ELF-1 (cell line): ENCODE data around the gene CILP2.
A peak's percentile ranks its signal among the peaks of the same experiment; 100 is the strongest.

Experiments used
- DNase-seq: peaks from one replicate; pipeline ENCODE4 v3.0.0-alpha.2; 2016; ENCODE audit warnings: low read depth, low spot score

The CILP2 gene

DNA sequence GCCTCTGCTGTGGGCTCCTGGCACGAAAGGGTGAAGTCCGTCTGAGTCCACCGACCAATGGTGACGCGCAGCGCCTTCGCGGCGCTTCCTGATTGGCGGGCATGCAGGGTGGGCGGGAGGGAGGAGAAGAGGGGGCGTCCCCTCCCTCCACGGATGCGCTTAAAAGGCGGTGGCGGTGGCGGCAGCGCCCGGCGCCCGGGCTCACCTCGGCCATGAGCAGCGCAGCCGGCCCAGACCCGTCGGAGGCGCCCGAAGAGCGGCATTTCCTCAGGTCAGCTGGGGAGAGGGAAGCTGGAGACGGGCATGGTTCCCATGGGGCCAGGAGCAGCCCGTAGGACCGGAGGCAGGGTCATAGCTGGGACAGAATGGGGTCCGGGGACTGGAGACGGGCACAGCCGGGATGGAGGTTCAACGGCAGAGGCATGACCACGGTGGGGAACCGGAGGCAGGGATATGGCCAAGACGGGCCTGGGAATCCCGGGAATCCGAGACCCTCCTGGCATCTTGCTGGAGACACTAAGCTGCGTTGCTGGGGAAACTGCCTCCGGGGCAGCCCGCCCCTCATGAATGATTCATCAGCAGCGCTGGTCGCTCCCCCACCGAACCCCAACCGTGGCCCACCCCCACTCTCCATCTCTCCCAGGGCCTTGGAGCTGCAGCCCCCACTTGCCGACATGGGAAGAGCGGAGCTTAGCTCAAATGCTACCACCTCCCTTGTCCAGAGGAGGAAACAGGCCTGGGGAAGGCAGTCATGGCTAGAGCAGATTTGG, 9.2 kb upstream of the CILP2 start, which contains the start of gene YJEFN3:
YJEFN3 (plus strand) TSS at position 191 of the 770 bp plus-strand sequence; CDS start at position 213, 22 bp downstream.
- peak; percentile 75 for DNase-seq

DNA sequence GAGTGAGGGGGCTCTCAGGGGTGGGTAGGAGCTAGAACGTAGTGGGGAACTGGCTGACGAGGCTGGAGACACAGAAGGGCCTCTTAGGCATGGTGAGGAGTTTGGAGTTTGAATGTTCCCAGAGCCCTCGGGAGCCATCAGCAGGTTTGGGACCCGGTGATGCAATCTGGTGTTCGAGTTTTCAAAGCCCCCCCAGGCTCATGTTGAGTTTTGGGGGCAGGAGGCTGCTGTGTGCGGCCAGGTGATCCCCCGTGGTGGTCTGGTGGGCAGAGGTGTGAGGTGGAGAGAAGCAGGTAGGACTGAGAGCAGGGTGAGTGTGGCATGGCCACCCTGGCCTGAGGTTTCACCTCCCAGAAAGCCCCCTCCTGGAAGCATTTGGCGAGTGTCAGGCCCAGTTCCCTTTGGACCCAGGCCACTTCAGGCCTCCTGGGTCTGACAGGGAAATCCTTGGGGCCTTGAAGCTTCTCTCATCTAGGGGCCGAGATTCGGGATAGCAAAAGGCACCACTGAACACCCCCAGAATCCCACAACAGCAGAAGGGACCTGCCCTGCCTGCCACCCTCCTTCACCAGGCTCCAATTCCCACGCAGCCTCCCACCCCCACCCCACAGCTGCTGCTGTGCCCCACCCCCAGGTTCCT, 8.2 kb upstream of the CILP2 start:
- no peak for DNase-seq

- no peak for DNase-seq
Measured at GRCh38 chr19:19530423-19530804, 7.7 kb upstream of the CILP2 start.

GRCh38 chr19:19530889-19531288, 7.2 kb upstream of the CILP2 start:
- DNase-seq, result no peak

GRCh38 chr19:19531951-19532805, 5.9 kb upstream of the CILP2 start:
- DNase-seq, result peak; percentile 88

GRCh38 chr19:19532806-19533701, 5.0 kb upstream of the CILP2 start:
- no peak for DNase-seq

DNA sequence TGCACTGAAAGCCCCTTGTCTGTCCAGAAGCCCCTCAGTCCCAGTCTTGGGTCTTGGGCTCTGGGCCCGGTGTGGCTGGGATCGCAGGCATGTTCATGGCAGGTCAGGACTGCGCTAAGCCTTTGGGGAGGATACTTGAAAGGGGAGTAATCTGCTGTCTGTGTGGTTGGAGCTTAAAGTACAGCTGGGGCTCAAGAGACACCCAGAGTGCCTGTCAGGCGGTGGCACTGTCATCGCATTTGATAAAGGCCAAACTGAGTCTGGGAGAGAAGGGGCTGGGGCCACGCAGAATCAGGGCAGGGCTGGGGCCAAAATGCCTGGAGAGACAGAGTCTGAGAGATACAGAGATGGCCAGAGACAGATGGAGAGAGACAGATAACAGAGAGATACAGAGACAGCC, 4.2 kb upstream of the CILP2 start:
- DNase-seq, result no peak

GRCh38 chr19:19534556-19535265, 3.4 kb upstream of the CILP2 start:
- DNase-seq, result peak; percentile 57

DNA sequence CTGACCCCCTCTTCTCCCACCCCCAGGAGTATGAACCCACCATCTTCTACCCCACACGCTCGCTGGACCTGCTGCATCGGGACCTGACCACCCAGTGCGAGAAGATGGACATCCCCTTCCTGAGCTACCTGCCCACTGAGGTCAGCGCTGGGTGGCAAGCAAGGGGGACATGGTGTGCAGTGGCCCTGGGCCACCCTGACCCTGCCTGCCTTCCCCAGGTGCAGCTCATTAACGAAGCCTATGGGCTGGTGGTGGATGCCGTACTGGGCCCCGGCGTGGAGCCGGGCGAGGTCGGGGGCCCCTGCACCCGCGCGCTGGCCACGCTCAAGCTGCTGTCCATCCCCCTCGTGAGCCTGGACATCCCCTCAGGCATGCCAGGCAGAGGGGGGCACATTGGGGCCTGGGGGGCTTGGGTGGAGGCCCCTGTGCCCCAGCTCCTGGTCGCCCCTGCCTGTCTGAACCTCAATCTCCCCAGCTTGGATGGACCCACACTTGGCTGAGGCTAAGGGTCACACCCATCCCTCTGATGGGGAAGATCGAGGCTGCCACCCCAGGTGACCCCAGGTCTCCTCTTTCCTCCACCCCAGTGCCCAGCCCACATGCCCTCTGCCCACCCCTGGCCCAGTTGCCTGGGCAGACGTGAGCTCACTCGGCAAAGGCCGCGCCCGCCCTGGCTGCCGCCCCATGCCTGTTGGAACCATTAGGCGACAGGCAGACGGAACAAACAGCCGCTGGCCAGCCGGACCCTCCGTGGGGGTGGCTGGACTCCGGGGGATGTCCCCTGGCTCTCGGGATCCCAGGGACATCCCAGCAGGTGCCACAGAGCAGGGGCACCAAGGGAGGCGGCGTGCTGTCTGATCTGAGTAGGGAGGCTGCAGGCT, 2.5 kb upstream of the CILP2 start:
- DNase-seq, result no peak

DNA sequence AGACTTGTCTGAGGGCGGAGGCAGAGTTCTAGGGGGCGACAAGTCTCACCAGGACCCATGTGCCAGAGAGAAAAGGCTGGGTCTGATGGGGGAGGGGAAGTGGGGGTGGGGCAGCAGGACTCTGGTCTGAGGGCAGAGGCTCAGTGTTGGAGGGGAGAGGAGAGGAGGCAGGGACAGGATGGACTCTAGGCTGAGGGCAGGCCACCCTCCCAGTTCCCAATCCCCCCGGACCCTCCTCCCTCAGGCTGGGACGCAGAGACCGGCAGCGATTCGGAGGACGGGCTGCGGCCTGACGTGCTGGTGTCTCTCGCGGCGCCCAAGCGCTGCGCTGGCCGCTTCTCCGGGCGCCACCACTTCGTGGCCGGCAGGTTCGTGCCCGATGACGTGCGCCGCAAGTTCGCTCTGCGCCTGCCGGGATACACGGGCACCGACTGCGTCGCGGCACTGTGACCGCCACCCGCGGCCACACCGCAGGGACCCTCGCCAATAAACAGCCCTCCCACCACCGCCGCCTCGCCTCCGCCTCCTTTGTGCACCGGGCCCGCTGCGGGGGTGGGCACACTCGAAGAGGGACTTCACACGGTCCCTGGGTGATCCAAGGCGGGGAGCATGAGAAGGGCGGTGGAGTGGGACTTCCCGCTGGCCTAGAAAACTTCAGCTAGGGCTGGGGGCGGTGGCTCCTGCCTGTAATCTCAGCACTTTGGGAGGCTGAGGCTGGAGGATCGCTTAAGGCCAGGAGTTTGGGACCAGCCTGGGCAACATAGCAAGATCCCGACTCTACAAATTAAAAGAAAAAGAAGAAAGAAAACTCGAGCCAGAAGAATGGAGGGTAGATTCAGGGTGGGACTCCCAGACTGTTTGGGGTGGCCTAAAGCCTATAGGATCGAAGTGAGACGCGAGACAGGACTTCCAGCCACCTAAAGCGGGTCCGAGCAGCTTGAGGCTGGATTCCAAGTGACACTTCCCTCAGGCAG, 703 bp upstream of the CILP2 start:
- peak; percentile 56 for DNase-seq

DNA sequence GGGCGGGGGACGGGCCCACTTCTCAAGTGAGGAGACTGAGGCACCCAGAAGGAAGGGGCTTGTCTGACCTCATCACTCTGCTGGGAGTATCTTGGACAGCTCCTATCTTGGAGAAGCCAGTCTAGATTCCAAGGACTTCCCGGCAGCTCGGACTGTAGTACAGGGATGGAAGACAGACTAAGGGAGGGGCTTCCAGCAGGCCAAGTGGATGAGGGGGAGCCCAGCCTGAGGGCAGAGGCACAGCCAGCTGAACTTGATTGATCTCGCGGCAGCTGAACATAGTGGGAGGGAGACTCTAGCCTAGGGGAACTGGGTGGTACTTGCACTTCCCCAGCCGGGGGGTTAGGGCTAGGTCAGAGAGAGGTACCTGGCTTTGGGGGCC, 711 bp downstream of the CILP2 start:
- peak; percentile 59 for DNase-seq

DNA sequence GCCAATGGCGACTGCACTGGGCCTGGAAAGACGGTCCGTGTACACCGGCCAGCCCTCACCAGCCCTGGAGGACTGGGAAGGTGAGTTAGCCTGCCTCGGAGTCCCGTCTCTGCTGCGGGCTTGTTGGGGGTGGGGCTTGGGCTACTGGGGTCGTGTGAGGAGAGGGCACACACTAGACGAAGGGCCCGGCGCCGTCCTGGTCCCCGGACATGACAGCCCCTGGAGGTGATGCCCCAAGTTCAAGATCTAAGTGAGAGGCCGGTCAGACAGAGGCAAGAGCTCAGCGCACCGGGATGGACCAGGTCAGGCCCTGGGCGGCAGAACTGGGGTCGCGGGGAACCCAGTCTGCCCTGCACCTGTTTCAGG, 1.6 kb downstream of the CILP2 start:
- no peak for DNase-seq

DNA sequence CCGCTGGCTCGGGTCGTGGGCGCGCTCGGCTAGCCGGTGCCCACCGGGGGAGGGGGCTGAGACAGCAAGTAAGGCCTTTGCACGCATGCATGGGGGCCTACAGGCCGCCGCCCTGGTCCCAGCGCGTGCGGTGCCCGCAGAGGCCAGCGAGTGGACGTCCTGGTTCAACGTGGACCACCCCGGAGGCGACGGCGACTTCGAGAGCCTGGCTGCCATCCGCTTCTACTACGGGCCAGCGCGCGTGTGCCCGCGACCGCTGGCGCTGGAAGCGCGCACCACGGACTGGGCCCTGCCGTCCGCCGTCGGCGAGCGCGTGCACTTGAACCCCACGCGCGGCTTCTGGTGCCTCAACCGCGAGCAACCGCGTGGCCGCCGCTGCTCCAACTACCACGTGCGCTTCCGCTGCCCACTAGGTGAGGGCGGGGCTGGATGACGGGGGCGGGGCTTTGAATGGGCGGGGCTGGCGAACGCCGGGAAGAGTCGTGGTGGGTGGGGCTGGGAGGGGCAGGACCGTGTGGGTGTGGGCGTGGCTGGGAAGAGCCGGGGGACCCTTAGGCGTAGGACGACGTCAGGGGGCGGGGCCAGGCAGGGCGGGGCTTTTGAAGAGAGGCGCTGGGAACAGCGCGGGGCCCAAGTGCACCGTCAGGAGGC, 2.1 kb downstream of the CILP2 start:
- peak; percentile 83 for DNase-seq

GRCh38 chr19:19540715-19541515, 2.9 kb downstream of the CILP2 start:
- DNase-seq, result peak; percentile 97

- no peak for DNase-seq
Measured at GRCh38 chr19:19541616-19542015, 3.6 kb downstream of the CILP2 start.

- DNase-seq, result no peak
Measured at GRCh38 chr19:19542507-19542906, 4.4 kb downstream of the CILP2 start.

- no peak for DNase-seq
Measured at GRCh38 chr19:19543101-19543500, 5.0 kb downstream of the CILP2 start.
